Small intestine (tissue), 7 donors: ENCODE measurements around the gene FGF13. TPM values are rescaled to one million over a fixed set of nuclear protein-coding genes. Genes with fewer than 3 reads are reported as not detected.
A peak's percentile ranks its signal among the peaks of the same experiment; 100 is the strongest.

Experiments used
- DNase-seq, 2 donors: peaks; one replicate each; pipeline versions ENCODE4 v3.0.0 to v3.0.0-alpha.2; 2013
- FAIRE-seq: peaks from 2 replicates; lab custom pipeline; 2012; peaks lifted over from hg19 to GRCh38; lab: Jason Lieb, UNC
- H3K27ac ChIP-seq, 3 donors: one replicate each; pipeline ENCODE4 v1.5.1; 2013; ENCODE audit warnings: low read length in 2 of 3, mild to moderate bottlenecking in 2 of 3, control low read depth in 1 of 3, inconsistent platforms in 1 of 3, low read depth in 1 of 3, moderate library complexity in 1 of 3
- H3K27me3 ChIP-seq, 3 donors: one replicate each; pipeline ENCODE4 v1.6.1; 2013; ENCODE audit warnings: low read length in 3 of 3, inconsistent platforms in 1 of 3; ENCODE audit not compliant: control insufficient read depth in 3 of 3, insufficient read depth in 3 of 3
- H3K36me3 ChIP-seq, 3 donors: one replicate each; pipeline ENCODE4 v1.6.1; 2013; ENCODE audit warnings: low read length in 3 of 3, inconsistent platforms in 1 of 3, low read depth in 1 of 3, mild to moderate bottlenecking in 1 of 3, moderate library complexity in 1 of 3; ENCODE audit not compliant: control insufficient read depth in 3 of 3, insufficient read depth in 2 of 3
- H3K4me1 ChIP-seq, 3 donors: one replicate each; pipeline ENCODE4 v1.6.1; 2013; ENCODE audit warnings: low read length in 2 of 3, inconsistent platforms in 1 of 3, low read depth in 1 of 3, mild to moderate bottlenecking in 1 of 3, moderate library complexity in 1 of 3; ENCODE audit not compliant: control insufficient read depth in 3 of 3, insufficient read depth in 2 of 3
- H3K4me3 ChIP-seq, 3 donors: one replicate each; pipeline ENCODE4 v1.5.1; 2013; ENCODE audit warnings: low read length in 3 of 3, control low read depth in 1 of 3, inconsistent platforms in 1 of 3, low read depth in 1 of 3, mild to moderate bottlenecking in 1 of 3, moderate library complexity in 1 of 3
- H3K9me3 ChIP-seq, 2 donors: one replicate each; pipeline ENCODE4 v1.6.1; 2013; ENCODE audit warnings: low read depth in 1 of 2, low read length in 1 of 2; ENCODE audit not compliant: control insufficient read depth in 2 of 2, insufficient read depth in 1 of 2
- WGBS, 3 donors: extraction: QIAGEN DNeasy Blood & Tissue Kit; methylation state at CpG; one replicate each; pipeline ENCODE4 v1.1.7; 2013; 5-methylcytosine and 5-hydroxymethylcytosine counted together
- polyA plus RNA-seq, 4 donors: library from polyadenylated mRNA; stranded (reverse) in 3 of 4; unstranded in 1 of 4; fragments of 200-250 nt in 3 of 4; fragments of 120-200 nt in 1 of 4; gene quantifications; one replicate each; pipeline versions ENCODE4 v1.2.1 to v1.2.3, GENCODE V29; 2013
- donor health status: healthy with polysubstance abuse.
- donor health status: control.
- donor health status: control.
- donor health status: Bipolar disorder and iron deficiency.
- donor health status: healthy.

FGF13 gene
- polyA plus RNA-seq, 4 donors = 0.67 to 13.5 (median 3.4) TPM

GRCh38 chrX:138740341-138740740 is 28.8 kb upstream of the FGF13 start:
- FAIRE-seq = no peak
- 61 to 82% (median 69%) methylated on average over 2 of the region's 2 CpGs for WGBS, 3 donors
- Histone ChIP-seq H3K27me3 (no peaks in the 10 kb centered on the region), H3K4me3 (no peak overlapping the region), H3K27ac (no peak overlapping the region), H3K9me3 (no peaks in the 10 kb centered on the region), H3K36me3 (no peaks in the 10 kb centered on the region), H3K4me1 (no peaks in the 10 kb centered on the region)
- DNase-seq = no peak

GRCh38 chrX:138723301-138723700 is 11.8 kb upstream of the FGF13 start:
- WGBS, 3 donors = 73 to 88% (median 83%) methylated on average over 5 of the region's 5 CpGs
- Histone ChIP-seq H3K4me3 (no peak overlapping the region), H3K36me3 (no peaks in the 10 kb centered on the region), H3K9me3 (no peaks in the 10 kb centered on the region), H3K27ac (no peak overlapping the region), H3K4me1 (no peaks in the 10 kb centered on the region), H3K27me3 (no peaks in the 10 kb centered on the region)
- DNase-seq (no peak), FAIRE-seq (no peak)

GRCh38 chrX:138719396-138719795 is 7.9 kb upstream of the FGF13 start:
- FAIRE-seq = no peak
- 44 to 77% (median 68%) methylated on average over 3 of the region's 3 CpGs for WGBS, 3 donors

GRCh38 chrX:138718941-138719340 is 7.4 kb upstream of the FGF13 start:
- FAIRE-seq (no peak), DNase-seq (no peak)
- Histone ChIP-seq H3K36me3 (no peaks in the 10 kb centered on the region), H3K9me3 (no peaks in the 10 kb centered on the region), H3K4me3 (no peak overlapping the region), H3K4me1 (no peaks in the 10 kb centered on the region), H3K27ac (no peak overlapping the region), H3K27me3 (no peaks in the 10 kb centered on the region)
- WGBS, 3 donors = 23 to 59% (median 45%) methylated on average over 1 of the region's 1 CpG

More at GRCh38 chrX:138719396-138719795, 7.9 kb upstream of the FGF13 start:
- Histone ChIP-seq H3K27me3 (no peaks in the 10 kb centered on the region), H3K27ac (no peak overlapping the region), H3K4me1 (no peaks in the 10 kb centered on the region), H3K9me3 (no peaks in the 10 kb centered on the region), H3K36me3 (no peaks in the 10 kb centered on the region), H3K4me3 (no peak overlapping the region)
- no peak for DNase-seq

GRCh38 chrX:138710866-138711341 is 613 bp downstream of the FGF13 start:
- no peaks in the 10 kb centered on the region for H3K4me1 ChIP-seq
- H3K4me3 ChIP-seq = peak overlapping the region in 2 of 3 donors; percentile 22 to 39
- no peak overlapping the region for H3K27ac ChIP-seq
- H3K36me3 ChIP-seq = no peaks in the 10 kb centered on the region
- peak in 1 of 2 donors; percentile 4 for DNase-seq
- no peak for FAIRE-seq
- WGBS, 3 donors = 1 to 46% (median 17%) methylated on average over 34 to 51 of the region's 51 CpGs
- peaks cover 0 to 24% (median 8%) of the 10 kb centered on the region in 3 donors for H3K27me3 ChIP-seq
- H3K9me3 ChIP-seq = no peaks in the 10 kb centered on the region

GRCh38 chrX:138709886-138710791 is 1.4 kb downstream of the FGF13 start:
- peak in 1 of 2 donors; percentile 2 for DNase-seq
- H3K4me3 ChIP-seq = peak overlapping the region in 1 of 3 donors; percentile 39
- 9 to 34% (median 10%) methylated on average over 25 of the region's 25 CpGs for WGBS, 3 donors
- H3K9me3 ChIP-seq = no peaks in the 10 kb centered on the region
- H3K27ac ChIP-seq = no peak overlapping the region
- H3K36me3 ChIP-seq = no peaks in the 10 kb centered on the region
- peaks cover 0 to 24% (median 8%) of the 10 kb centered on the region in 3 donors for H3K27me3 ChIP-seq
- no peaks in the 10 kb centered on the region for H3K4me1 ChIP-seq
- FAIRE-seq = no peak

GRCh38 chrX:138708268-138708667 is 3.2 kb downstream of the FGF13 start:
- no peak for DNase-seq
- H3K9me3 ChIP-seq = no peaks in the 10 kb centered on the region
- H3K27me3 ChIP-seq = peaks cover 0 to 24% (median 8%) of the 10 kb centered on the region in 3 donors
- 24 to 52% (median 39%) methylated on average over 2 of the region's 2 CpGs for WGBS, 3 donors
- no peak for FAIRE-seq
- no peaks in the 10 kb centered on the region for H3K4me1 ChIP-seq
- no peak overlapping the region for H3K4me3 ChIP-seq
- no peaks in the 10 kb centered on the region for H3K36me3 ChIP-seq
- no peak overlapping the region for H3K27ac ChIP-seq

- Histone ChIP-seq H3K27me3 (no peaks in the 10 kb centered on the region), H3K36me3 (no peaks in the 10 kb centered on the region), H3K4me3 (no peak overlapping the region), H3K27ac (no peak overlapping the region), H3K9me3 (no peaks in the 10 kb centered on the region), H3K4me1 (no peaks in the 10 kb centered on the region)
- no peak for FAIRE-seq
- no peak for DNase-seq
- 77 to 92% (median 88%) methylated on average over 4 of the region's 4 CpGs for WGBS, 3 donors
These were observed 6.9 kb downstream of the FGF13 start for GRCh38 chrX:138704596-138704995.
